SK-N-SH (cell line): Measurements from ENCODE around the gene WNK1.

Experiments
- SIN3A ChIP-seq: IDR thresholded peaks from 2 replicates; pipeline ENCODE4 v1.6.1; 2012; ENCODE audit warnings: low read depth, mild to moderate bottlenecking, low read length, moderate library complexity, borderline replicate concordance
- SMC3 ChIP-seq: IDR thresholded peaks from 2 replicates; pipeline ENCODE4 v1.6.1; 2012; ENCODE audit warnings: low read depth, low read length, improper control_type of control experiment

- TF ChIP-seq SIN3A, result no peak
- TF ChIP-seq SMC3, result no peak
Measured at GRCh38 chr12:958588-959123, 206.3 kb downstream of the WNK1 start.
